ENCODE measurements around the gene SHC3. TPM values are rescaled to one million over a fixed set of nuclear protein-coding genes. Genes with fewer than 3 reads are reported as not detected.

SHC3 gene
- total RNA-seq, 2 donors from 2014 or later, result not detected

GRCh38 chr9:89179540-89179894 is 899 bp upstream of the SHC3 start:
- no peak for ATAC-seq (replicated peaks in 1 of 2)
- H3K9me3 Mint-ChIP-seq, result no peaks in the 10 kb centered on the region
- no peak overlapping the region for H3K27ac Mint-ChIP-seq
- H3K27me3 Mint-ChIP-seq (ENCODE audit: low read depth), result peaks cover 89% of the 10 kb centered on the region
- peaks cover 0 to 3% of the 10 kb centered on the region in 2 donors for H3K36me3 Mint-ChIP-seq (ENCODE audit: insufficient read depth in 2 of 2)
- DNase-seq, result no peak
- peaks cover 20% of the 10 kb centered on the region for H3K4me1 Mint-ChIP-seq (ENCODE audit: low read depth)
- peak overlapping the region; percentile 75 to 80 for H3K4me3 Mint-ChIP-seq

- no peak overlapping the region for H3K27ac Mint-ChIP-seq
- peaks cover 20% of the 10 kb centered on the region for H3K4me1 Mint-ChIP-seq (ENCODE audit: low read depth)
- H3K9me3 Mint-ChIP-seq, result no peaks in the 10 kb centered on the region
- H3K36me3 Mint-ChIP-seq (ENCODE audit: insufficient read depth in 2 of 2), result peaks cover 0 to 3% of the 10 kb centered on the region in 2 donors
- peaks cover 86% of the 10 kb centered on the region for H3K27me3 Mint-ChIP-seq (ENCODE audit: low read depth)
- DNase-seq (no peak), ATAC-seq (replicated peaks in 1 of 2) (no peak)
- peak overlapping the region; percentile 75 to 80 for H3K4me3 Mint-ChIP-seq
Measured at GRCh38 chr9:89178830-89179539, 367 bp upstream of the SHC3 start.

GRCh38 chr9:89177012-89177943 is 1.3 kb downstream of the SHC3 start:
- Mint-ChIP-seq H3K9me3 (no peaks in the 10 kb centered on the region), H3K27me3 (ENCODE audit: low read depth) (peaks cover 79% of the 10 kb centered on the region), H3K36me3 (ENCODE audit: insufficient read depth in 2 of 2) (peaks cover 0 to 3% of the 10 kb centered on the region in 2 donors), H3K4me3 (no peak overlapping the region), H3K4me1 (ENCODE audit: low read depth) (peaks cover 20% of the 10 kb centered on the region), H3K27ac (no peak overlapping the region)
- ATAC-seq (replicated peaks in 1 of 2) (no peak), DNase-seq (no peak)

- DNase-seq (no peak), ATAC-seq (replicated peaks in 1 of 2) (no peak)
- Mint-ChIP-seq H3K36me3 (ENCODE audit: insufficient read depth in 2 of 2) (peaks cover 0 to 3% of the 10 kb centered on the region in 2 donors), H3K4me3 (no peak overlapping the region), H3K27me3 (ENCODE audit: low read depth) (peaks cover 77% of the 10 kb centered on the region), H3K27ac (no peak overlapping the region), H3K4me1 (ENCODE audit: low read depth) (peaks cover 20% of the 10 kb centered on the region), H3K9me3 (no peaks in the 10 kb centered on the region)
Measured at GRCh38 chr9:89175828-89176261, 2.8 kb downstream of the SHC3 start.

- H3K4me3 Mint-ChIP-seq, result no peak overlapping the region
Measured at GRCh38 chr9:89174291-89174690, 4.3 kb downstream of the SHC3 start.

GRCh38 chr9:89173072-89173471 is 5.5 kb downstream of the SHC3 start:
- ATAC-seq (replicated peaks in 1 of 2), result no peak

More at GRCh38 chr9:89174291-89174690, 4.3 kb downstream of the SHC3 start:
- H3K27ac Mint-ChIP-seq, result no peak overlapping the region
- H3K4me1 Mint-ChIP-seq (ENCODE audit: low read depth), result peaks cover 9% of the 10 kb centered on the region
- DNase-seq, result no peak
- peaks cover 0 to 3% of the 10 kb centered on the region in 2 donors for H3K36me3 Mint-ChIP-seq (ENCODE audit: insufficient read depth in 2 of 2)
- H3K27me3 Mint-ChIP-seq (ENCODE audit: low read depth), result peaks cover 73% of the 10 kb centered on the region
- H3K9me3 Mint-ChIP-seq, result no peaks in the 10 kb centered on the region
- no peak for ATAC-seq (replicated peaks in 1 of 2)

GRCh38 chr9:89172398-89172797 is 6.2 kb downstream of the SHC3 start:
- Mint-ChIP-seq H3K27me3 (ENCODE audit: low read depth) (peaks cover 62% of the 10 kb centered on the region), H3K4me3 (no peak overlapping the region), H3K27ac (no peak overlapping the region), H3K36me3 (ENCODE audit: insufficient read depth in 2 of 2) (no peaks in the 10 kb centered on the region), H3K4me1 (ENCODE audit: low read depth) (no peaks in the 10 kb centered on the region), H3K9me3 (no peaks in the 10 kb centered on the region)
- DNase-seq, result no peak
- ATAC-seq (replicated peaks in 1 of 2), result no peak

More at GRCh38 chr9:89173072-89173471, 5.5 kb downstream of the SHC3 start:
- no peaks in the 10 kb centered on the region for H3K9me3 Mint-ChIP-seq
- no peak overlapping the region for H3K4me3 Mint-ChIP-seq
- H3K36me3 Mint-ChIP-seq (ENCODE audit: insufficient read depth in 2 of 2), result no peaks in the 10 kb centered on the region
- H3K27ac Mint-ChIP-seq, result no peak overlapping the region
- DNase-seq, result no peak
- H3K27me3 Mint-ChIP-seq (ENCODE audit: low read depth), result peaks cover 64% of the 10 kb centered on the region
- no peaks in the 10 kb centered on the region for H3K4me1 Mint-ChIP-seq (ENCODE audit: low read depth)

- no peak for DNase-seq
- no peaks in the 10 kb centered on the region for H3K36me3 Mint-ChIP-seq (ENCODE audit: insufficient read depth in 2 of 2)
- H3K9me3 Mint-ChIP-seq, result no peaks in the 10 kb centered on the region
- peaks cover 60% of the 10 kb centered on the region for H3K27me3 Mint-ChIP-seq (ENCODE audit: low read depth)
- no peaks in the 10 kb centered on the region for H3K4me1 Mint-ChIP-seq (ENCODE audit: low read depth)
- H3K27ac Mint-ChIP-seq, result no peak overlapping the region
- no peak for ATAC-seq (replicated peaks in 1 of 2)
- H3K4me3 Mint-ChIP-seq, result no peak overlapping the region
Measured at GRCh38 chr9:89171693-89172092, 6.9 kb downstream of the SHC3 start.

- Mint-ChIP-seq H3K4me3 (no peak overlapping the region), H3K27me3 (ENCODE audit: low read depth) (peaks cover 60% of the 10 kb centered on the region), H3K27ac (no peak overlapping the region), H3K9me3 (no peaks in the 10 kb centered on the region), H3K4me1 (ENCODE audit: low read depth) (no peaks in the 10 kb centered on the region), H3K36me3 (ENCODE audit: insufficient read depth in 2 of 2) (no peaks in the 10 kb centered on the region)
- ATAC-seq (replicated peaks in 1 of 2) (no peak), DNase-seq (no peak)
Measured at GRCh38 chr9:89171231-89171630, 7.4 kb downstream of the SHC3 start.

- ATAC-seq (replicated peaks in 1 of 2) (no peak), DNase-seq (no peak)
- H3K36me3 Mint-ChIP-seq (ENCODE audit: insufficient read depth in 2 of 2), result no peaks in the 10 kb centered on the region
- H3K9me3 Mint-ChIP-seq, result no peaks in the 10 kb centered on the region
- no peaks in the 10 kb centered on the region for H3K4me1 Mint-ChIP-seq (ENCODE audit: low read depth)
- peaks cover 60% of the 10 kb centered on the region for H3K27me3 Mint-ChIP-seq (ENCODE audit: low read depth)
- H3K4me3 Mint-ChIP-seq, result no peak overlapping the region
- no peak overlapping the region for H3K27ac Mint-ChIP-seq
Measured at GRCh38 chr9:89168901-89169813, 9.5 kb downstream of the SHC3 start.

GRCh38 chr9:89167788-89168187 is 10.8 kb downstream of the SHC3 start:
- H3K27ac Mint-ChIP-seq, result no peak overlapping the region
- no peaks in the 10 kb centered on the region for H3K4me1 Mint-ChIP-seq (ENCODE audit: low read depth)
- ATAC-seq (replicated peaks in 1 of 2), result no peak
- peaks cover 60% of the 10 kb centered on the region for H3K27me3 Mint-ChIP-seq (ENCODE audit: low read depth)
- H3K4me3 Mint-ChIP-seq, result no peak overlapping the region
- no peaks in the 10 kb centered on the region for H3K36me3 Mint-ChIP-seq (ENCODE audit: insufficient read depth in 2 of 2)
- H3K9me3 Mint-ChIP-seq, result no peaks in the 10 kb centered on the region
- DNase-seq, result no peak

- Mint-ChIP-seq H3K27me3 (ENCODE audit: low read depth) (peaks cover 50% of the 10 kb centered on the region), H3K9me3 (no peaks in the 10 kb centered on the region), H3K4me3 (no peak overlapping the region), H3K36me3 (ENCODE audit: insufficient read depth in 2 of 2) (no peaks in the 10 kb centered on the region), H3K27ac (no peak overlapping the region), H3K4me1 (ENCODE audit: low read depth) (no peaks in the 10 kb centered on the region)
- no peak for DNase-seq
- no peak for ATAC-seq (replicated peaks in 1 of 2)
Measured at GRCh38 chr9:89166852-89167251, 11.8 kb downstream of the SHC3 start.
